ENCODE measurements around the gene CNKSR1. TPM values are rescaled to one million over a fixed set of nuclear protein-coding genes. Genes with fewer than 3 reads are reported as not detected.

Gene CNKSR1
- total RNA-seq, 2 experiments from 2014 or later, result 2.3 to 3.6 TPM

DNA sequence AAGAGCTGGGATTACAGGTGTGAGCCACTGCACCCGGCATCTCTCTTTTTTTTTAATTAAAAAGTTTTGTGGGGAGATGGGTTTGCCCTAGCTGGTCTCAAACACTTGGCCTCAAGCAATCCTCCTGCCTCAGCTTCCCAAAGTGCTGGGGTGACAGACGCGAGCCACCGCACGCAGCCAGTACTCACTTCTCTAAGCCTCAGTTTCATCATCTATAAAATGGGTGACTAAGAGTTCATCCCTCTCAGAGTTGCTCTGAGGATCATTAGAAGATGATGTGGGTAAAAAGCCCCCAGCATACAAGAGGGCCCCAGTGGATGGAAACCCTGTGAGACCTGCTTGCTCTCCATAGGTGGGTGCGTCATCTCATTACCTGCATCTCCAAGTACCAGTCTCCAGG lies 10.6 kb downstream of the CNKSR1 start:
- H3K27ac Mint-ChIP-seq, result no peak overlapping the region
- no peaks in the 10 kb centered on the region for H3K9me3 Mint-ChIP-seq
- H3K27me3 Mint-ChIP-seq, result no peaks in the 10 kb centered on the region
- no peak overlapping the region for H3K4me3 Mint-ChIP-seq
- Histone ChIP-seq H3K36me3 (ENCODE audit: insufficient read depth, low read length) (no peaks in the 10 kb centered on the region), H3K4me1 (ENCODE audit: insufficient read depth, low read length) (peaks cover 11% of the 10 kb centered on the region), H3K9me3 (ENCODE audit: control insufficient read depth in 1 of 2, insufficient read depth in 1 of 2, low read length in 2 of 2) (no peaks in the 10 kb centered on the region), H3K27ac (ENCODE audit: low read depth in 1 of 2, low read length in 2 of 2) (no peak overlapping the region), H3K4me3 (ENCODE audit: low read length) (no peak overlapping the region), H3K27me3 (ENCODE audit: control insufficient read depth in 1 of 2, insufficient read depth in 2 of 2, low read length in 2 of 2) (no peaks in the 10 kb centered on the region)
- peaks cover 17% of the 10 kb centered on the region for H3K4me1 Mint-ChIP-seq (ENCODE audit: low read depth)
- ATAC-seq (ENCODE audit: poor library complexity) (no peak), DNase-seq (no peak)
- intact Hi-C loops (cut with DNase I, micrococcal nuclease), result no loop called here
- POLR2A ChIA-PET, result no interaction called here
- TF ChIP-seq, protein P1, sequence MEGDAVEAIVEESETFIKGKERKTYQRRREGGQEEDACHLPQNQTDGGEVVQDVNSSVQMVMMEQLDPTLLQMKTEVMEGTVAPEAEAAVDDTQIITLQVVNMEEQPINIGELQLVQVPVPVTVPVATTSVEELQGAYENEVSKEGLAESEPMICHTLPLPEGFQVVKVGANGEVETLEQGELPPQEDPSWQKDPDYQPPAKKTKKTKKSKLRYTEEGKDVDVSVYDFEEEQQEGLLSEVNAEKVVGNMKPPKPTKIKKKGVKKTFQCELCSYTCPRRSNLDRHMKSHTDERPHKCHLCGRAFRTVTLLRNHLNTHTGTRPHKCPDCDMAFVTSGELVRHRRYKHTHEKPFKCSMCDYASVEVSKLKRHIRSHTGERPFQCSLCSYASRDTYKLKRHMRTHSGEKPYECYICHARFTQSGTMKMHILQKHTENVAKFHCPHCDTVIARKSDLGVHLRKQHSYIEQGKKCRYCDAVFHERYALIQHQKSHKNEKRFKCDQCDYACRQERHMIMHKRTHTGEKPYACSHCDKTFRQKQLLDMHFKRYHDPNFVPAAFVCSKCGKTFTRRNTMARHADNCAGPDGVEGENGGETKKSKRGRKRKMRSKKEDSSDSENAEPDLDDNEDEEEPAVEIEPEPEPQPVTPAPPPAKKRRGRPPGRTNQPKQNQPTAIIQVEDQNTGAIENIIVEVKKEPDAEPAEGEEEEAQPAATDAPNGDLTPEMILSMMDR (IDR thresholded peaks at IDR 0.05), result no peak
- H3K36me3 Mint-ChIP-seq (ENCODE audit: low read depth), result no peaks in the 10 kb centered on the region
- CTCF ChIA-PET, result no interaction called here

DNA sequence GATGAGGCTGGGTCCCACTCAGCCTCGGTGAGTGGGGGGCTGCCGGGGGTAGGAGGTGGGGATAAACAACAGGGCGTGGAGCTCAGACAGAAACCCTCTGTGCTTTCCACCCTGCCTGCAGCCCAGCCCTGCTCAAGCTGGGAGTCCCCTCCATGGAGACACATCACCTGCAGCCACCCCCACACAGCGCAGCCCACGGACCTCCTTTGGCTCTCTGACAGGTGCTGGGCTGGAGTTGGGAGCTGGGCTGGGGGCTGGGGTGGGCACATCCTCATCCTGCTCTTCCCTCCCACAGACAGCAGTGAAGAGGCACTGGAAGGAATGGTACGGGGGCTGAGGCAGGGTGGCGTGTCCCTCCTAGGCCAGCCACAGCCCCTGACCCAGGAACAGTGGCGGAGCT lies 11.2 kb downstream of the CNKSR1 start:
- H3K27me3 ChIP-seq (ENCODE audit: control insufficient read depth in 1 of 2, insufficient read depth in 2 of 2, low read length in 2 of 2), result no peaks in the 10 kb centered on the region
- ChIA-PET POLR2A (interaction anchor here (1.2 kb wide), 1 partner anchor 45 kb away, joined by 3 read pairs; no protein-coding TSS in a partner anchor), CTCF (no interaction called here)
- H3K4me1 ChIP-seq (ENCODE audit: insufficient read depth, low read length), result peaks cover 11% of the 10 kb centered on the region
- Mint-ChIP-seq H3K9me3 (no peaks in the 10 kb centered on the region), H3K4me1 (ENCODE audit: low read depth) (peaks cover 17% of the 10 kb centered on the region), H3K27ac (no peak overlapping the region), H3K4me3 (no peak overlapping the region), H3K27me3 (no peaks in the 10 kb centered on the region), H3K36me3 (ENCODE audit: low read depth) (no peaks in the 10 kb centered on the region)
- no peak overlapping the region for H3K27ac ChIP-seq (ENCODE audit: low read depth in 1 of 2, low read length in 2 of 2)
- H3K36me3 ChIP-seq (ENCODE audit: insufficient read depth, low read length), result no peaks in the 10 kb centered on the region
- TF ChIP-seq, protein P1 (IDR thresholded peaks at IDR 0.05), result no peak
- no peak for ATAC-seq (ENCODE audit: poor library complexity)
- no peak for DNase-seq
- no peak overlapping the region for H3K4me3 ChIP-seq (ENCODE audit: low read length)
- intact Hi-C loops (cut with DNase I, micrococcal nuclease), result no loop called here
- H3K9me3 ChIP-seq (ENCODE audit: control insufficient read depth in 1 of 2, insufficient read depth in 1 of 2, low read length in 2 of 2), result no peaks in the 10 kb centered on the region

DNA sequence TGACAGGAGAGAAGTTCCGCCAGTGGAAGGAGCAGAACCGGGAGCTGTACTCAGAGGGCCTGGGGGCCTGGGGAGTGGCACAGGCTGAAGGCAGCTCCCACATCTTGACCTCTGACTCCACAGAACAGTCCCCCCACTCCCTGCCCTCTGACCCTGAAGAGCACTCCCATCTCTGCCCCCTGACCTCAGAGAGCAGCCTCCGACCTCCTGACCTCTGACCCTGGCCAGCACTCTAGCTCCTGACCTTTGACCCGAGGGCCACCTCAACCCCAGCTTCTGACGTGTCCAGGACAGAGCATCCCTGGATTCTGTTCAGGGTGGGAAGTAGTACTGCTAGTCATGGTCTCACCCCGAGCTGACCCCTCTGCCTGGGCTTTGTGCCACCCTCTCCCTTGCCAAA lies 12.0 kb downstream of the CNKSR1 start:
- Mint-ChIP-seq H3K9me3 (no peaks in the 10 kb centered on the region), H3K36me3 (ENCODE audit: low read depth) (no peaks in the 10 kb centered on the region), H3K4me3 (no peak overlapping the region), H3K27me3 (no peaks in the 10 kb centered on the region), H3K4me1 (ENCODE audit: low read depth) (peaks cover 17% of the 10 kb centered on the region), H3K27ac (no peak overlapping the region)
- Histone ChIP-seq H3K4me1 (ENCODE audit: insufficient read depth, low read length) (peaks cover 11% of the 10 kb centered on the region), H3K27me3 (ENCODE audit: control insufficient read depth in 1 of 2, insufficient read depth in 2 of 2, low read length in 2 of 2) (no peaks in the 10 kb centered on the region), H3K27ac (ENCODE audit: low read depth in 1 of 2, low read length in 2 of 2) (no peak overlapping the region), H3K4me3 (ENCODE audit: low read length) (no peak overlapping the region), H3K9me3 (ENCODE audit: control insufficient read depth in 1 of 2, insufficient read depth in 1 of 2, low read length in 2 of 2) (no peaks in the 10 kb centered on the region), H3K36me3 (ENCODE audit: insufficient read depth, low read length) (no peaks in the 10 kb centered on the region)
- DNase-seq (no peak), ATAC-seq (ENCODE audit: poor library complexity) (no peak)
- intact Hi-C loops (cut with DNase I, micrococcal nuclease), result no loop called here
- ChIA-PET POLR2A (interaction anchor here (1.2 kb wide), 1 partner anchor 44 kb away, joined by 3 read pairs; no protein-coding TSS in a partner anchor), CTCF (interaction anchor here (3.5 kb wide), 1 partner anchor 45 kb away, joined by 12 read pairs; the partner anchor contains the start of gene CEP85)
- TF ChIP-seq, protein P1 (IDR thresholded peaks at IDR 0.05), result no peak
